Activated CD4-positive, alpha-beta T cell treated with anti-CD3 and anti-CD28 coated beads, Interleukin-10, Interleukin-2, amounts not matched to agents 100 ng/mL and 50 ng/mL, durations not matched to agents 16 hours and 8 hours (primary cell): ENCODE results near the gene GIMAP6.
"Not testable (repeated sequence)": the region's sequence is repeated elsewhere in the genome, so short reads cannot be mapped to it uniquely, and the experiment has no call there.

ENCODE experiments used
- DNase-seq: peaks from one replicate; pipeline ENCODE4 v3.0.0-alpha.2; 2020

GIMAP6 gene

DNA sequence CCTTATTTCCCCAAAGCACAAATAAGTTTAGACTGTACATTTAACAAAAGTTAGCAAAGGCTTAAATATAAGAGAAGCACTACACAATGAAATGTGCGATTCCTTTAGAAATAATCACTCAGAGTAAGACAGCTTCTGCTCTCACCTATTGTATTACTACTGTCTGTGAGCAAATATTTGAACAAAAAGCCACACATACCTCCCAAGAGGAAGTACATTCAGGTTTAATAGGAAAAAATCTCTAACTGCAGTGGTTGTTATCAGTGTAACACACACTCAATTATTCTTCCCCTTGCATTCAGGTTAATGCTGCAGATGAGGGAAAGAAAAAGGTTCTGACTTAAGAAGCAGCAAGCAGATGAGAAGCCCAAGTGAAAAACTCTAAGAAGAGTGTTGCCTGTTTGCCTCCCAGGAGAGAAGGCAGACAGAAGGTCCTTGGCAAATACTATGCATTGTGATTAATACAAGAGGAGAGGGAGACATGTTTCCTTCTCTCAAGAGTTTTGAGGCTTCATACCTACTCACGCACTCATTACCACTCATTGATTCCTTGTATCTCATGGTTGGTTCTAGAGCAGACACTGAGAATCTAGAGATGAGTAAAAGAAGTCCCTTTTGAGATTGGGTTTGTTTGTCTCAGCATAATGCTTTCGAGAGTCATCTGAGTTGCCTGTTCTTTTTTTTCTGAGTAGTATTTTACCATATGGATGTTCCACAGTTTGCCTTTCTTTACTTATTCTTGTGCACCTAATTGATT, 51.4 kb downstream of the GIMAP6 start:
- DNase-seq, result peak; percentile 27

- DNase-seq, result not testable (repeated sequence)
Measured at GRCh38 chr7:150579979-150580637, 52.1 kb downstream of the GIMAP6 start.
